ENCODE measurements around the gene MAPKAP1.

MAPKAP1 gene

DNA sequence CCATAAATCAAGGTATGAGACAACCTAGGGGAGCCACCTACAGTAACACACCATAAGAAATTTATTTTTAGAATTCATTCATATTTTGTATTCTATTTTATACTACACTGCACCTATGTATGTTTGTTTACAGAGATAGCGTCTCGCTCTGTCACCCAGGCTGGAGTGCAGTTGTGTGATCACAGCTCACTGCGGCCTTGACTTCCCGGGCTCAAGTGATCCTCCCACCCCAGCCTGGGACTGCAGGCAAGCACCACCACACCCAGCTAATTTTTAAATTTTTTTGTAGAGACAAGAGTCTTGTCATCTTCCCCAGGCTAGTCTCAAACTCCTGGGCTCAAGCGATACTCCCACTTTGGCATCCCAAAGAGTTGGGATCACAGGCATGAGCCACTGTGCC lies 25.4 kb downstream of the MAPKAP1 start:
- TF ChIP-seq, protein P1, sequence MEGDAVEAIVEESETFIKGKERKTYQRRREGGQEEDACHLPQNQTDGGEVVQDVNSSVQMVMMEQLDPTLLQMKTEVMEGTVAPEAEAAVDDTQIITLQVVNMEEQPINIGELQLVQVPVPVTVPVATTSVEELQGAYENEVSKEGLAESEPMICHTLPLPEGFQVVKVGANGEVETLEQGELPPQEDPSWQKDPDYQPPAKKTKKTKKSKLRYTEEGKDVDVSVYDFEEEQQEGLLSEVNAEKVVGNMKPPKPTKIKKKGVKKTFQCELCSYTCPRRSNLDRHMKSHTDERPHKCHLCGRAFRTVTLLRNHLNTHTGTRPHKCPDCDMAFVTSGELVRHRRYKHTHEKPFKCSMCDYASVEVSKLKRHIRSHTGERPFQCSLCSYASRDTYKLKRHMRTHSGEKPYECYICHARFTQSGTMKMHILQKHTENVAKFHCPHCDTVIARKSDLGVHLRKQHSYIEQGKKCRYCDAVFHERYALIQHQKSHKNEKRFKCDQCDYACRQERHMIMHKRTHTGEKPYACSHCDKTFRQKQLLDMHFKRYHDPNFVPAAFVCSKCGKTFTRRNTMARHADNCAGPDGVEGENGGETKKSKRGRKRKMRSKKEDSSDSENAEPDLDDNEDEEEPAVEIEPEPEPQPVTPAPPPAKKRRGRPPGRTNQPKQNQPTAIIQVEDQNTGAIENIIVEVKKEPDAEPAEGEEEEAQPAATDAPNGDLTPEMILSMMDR (IDR thresholded peaks at IDR 0.05; ENCODE audit: insufficient read depth, low read length, poor library complexity, severe bottlenecking), result no peak
- TF ChIP-seq EZH2phosphoT487 (conservative IDR thresholded peaks at IDR 0.05; ENCODE audit: low read length), result no peak
- no peaks in the 10 kb centered on the region for H3F3A ChIP-seq (ENCODE audit: insufficient read depth)
- no peaks in the 10 kb centered on the region for H3K9me2 ChIP-seq (replicated peaks; ENCODE audit: insufficient read depth, low read length)
- no peaks in the 10 kb centered on the region for H4K20me1 ChIP-seq (ENCODE audit: low read depth, low read length)
- H3K36me3 ChIP-seq (ENCODE audit: low read length), result no peaks in the 10 kb centered on the region
- H3K4me2 ChIP-seq (ENCODE audit: low read depth, low read length, poor library complexity, severe bottlenecking), result no peak overlapping the region
- no peak overlapping the region for H3K4me3 ChIP-seq (ENCODE audit: insufficient read depth, low read length, poor library complexity, severe bottlenecking)
- no peaks in the 10 kb centered on the region for H3K9me3 ChIP-seq (ENCODE audit: insufficient read depth, low read length)
- no peak overlapping the region for H3K9ac ChIP-seq (ENCODE audit: low read length)
- no peak overlapping the region for H3K27ac ChIP-seq (ENCODE audit: low read depth, low read length)
- H3K27me3 ChIP-seq (ENCODE audit: low read length), result no peaks in the 10 kb centered on the region
- peaks cover 20% of the 10 kb centered on the region for H3K79me2 ChIP-seq (ENCODE audit: insufficient read depth, low read length)
- H2AFZ ChIP-seq (ENCODE audit: low read depth, low read length, severe bottlenecking), result no peak overlapping the region

GRCh38 chr9:125681086-125681622 lies 25.9 kb downstream of the MAPKAP1 start:
- Histone ChIP-seq H3K27ac (ENCODE audit: low read depth, low read length) (no peak overlapping the region), H3K9me2 (replicated peaks; ENCODE audit: insufficient read depth, low read length) (no peaks in the 10 kb centered on the region), H3K79me2 (ENCODE audit: insufficient read depth, low read length) (peaks cover 23% of the 10 kb centered on the region), H3K27me3 (ENCODE audit: low read length) (no peaks in the 10 kb centered on the region), H3K4me3 (ENCODE audit: insufficient read depth, low read length, poor library complexity, severe bottlenecking) (no peak overlapping the region), H3K9me3 (ENCODE audit: insufficient read depth, low read length) (no peaks in the 10 kb centered on the region), H3K36me3 (ENCODE audit: low read length) (no peaks in the 10 kb centered on the region), H2AFZ (ENCODE audit: low read depth, low read length, severe bottlenecking) (no peak overlapping the region), H3K9ac (ENCODE audit: low read length) (no peak overlapping the region), H3K4me2 (ENCODE audit: low read depth, low read length, poor library complexity, severe bottlenecking) (no peak overlapping the region), H4K20me1 (ENCODE audit: low read depth, low read length) (no peaks in the 10 kb centered on the region), H3F3A (ENCODE audit: insufficient read depth) (no peaks in the 10 kb centered on the region)
- TF ChIP-seq, protein P1 (IDR thresholded peaks at IDR 0.05; ENCODE audit: insufficient read depth, low read length, poor library complexity, severe bottlenecking), result no peak
- no peak for TF ChIP-seq EZH2phosphoT487 (conservative IDR thresholded peaks at IDR 0.05; ENCODE audit: low read length)

DNA sequence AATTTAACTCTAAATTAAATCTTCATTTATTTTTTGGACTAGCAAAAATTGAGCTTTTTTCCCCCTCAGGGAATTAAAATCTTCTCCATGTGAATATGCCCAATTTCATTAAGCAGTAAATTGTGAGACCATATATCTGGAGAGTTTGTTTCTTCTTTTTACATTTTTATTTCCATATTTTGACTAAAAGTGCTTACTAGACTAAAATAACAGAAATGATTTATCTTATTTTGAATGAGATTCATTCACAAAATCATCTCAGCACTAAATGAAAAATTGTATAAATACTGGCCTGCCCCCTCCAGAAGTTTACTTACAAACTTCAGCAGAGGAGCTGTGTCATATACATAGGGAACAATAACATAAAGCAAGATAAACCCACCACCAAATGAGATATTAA lies 26.6 kb downstream of the MAPKAP1 start:
- Histone ChIP-seq H4K20me1 (ENCODE audit: low read depth, low read length) (no peaks in the 10 kb centered on the region), H3K27me3 (ENCODE audit: low read length) (no peaks in the 10 kb centered on the region), H3K79me2 (ENCODE audit: insufficient read depth, low read length) (peaks cover 24% of the 10 kb centered on the region), H3K9ac (ENCODE audit: low read length) (no peak overlapping the region), H3K4me2 (ENCODE audit: low read depth, low read length, poor library complexity, severe bottlenecking) (no peak overlapping the region), H2AFZ (ENCODE audit: low read depth, low read length, severe bottlenecking) (no peak overlapping the region), H3K27ac (ENCODE audit: low read depth, low read length) (no peak overlapping the region), H3K4me3 (ENCODE audit: insufficient read depth, low read length, poor library complexity, severe bottlenecking) (no peak overlapping the region), H3K9me2 (replicated peaks; ENCODE audit: insufficient read depth, low read length) (no peaks in the 10 kb centered on the region), H3K9me3 (ENCODE audit: insufficient read depth, low read length) (no peaks in the 10 kb centered on the region), H3F3A (ENCODE audit: insufficient read depth) (no peaks in the 10 kb centered on the region), H3K36me3 (ENCODE audit: low read length) (no peaks in the 10 kb centered on the region)
- no peak for TF ChIP-seq EZH2phosphoT487 (conservative IDR thresholded peaks at IDR 0.05; ENCODE audit: low read length)
- TF ChIP-seq, protein P1 (IDR thresholded peaks at IDR 0.05; ENCODE audit: insufficient read depth, low read length, poor library complexity, severe bottlenecking), result no peak
